DND-41 (cell line): ENCODE results near the gene TGFB1.
"Not testable (repeated sequence)": the region's sequence is repeated elsewhere in the genome, so short reads cannot be mapped to it uniquely, and the experiment has no call there.

Source experiments
- ATAC-seq: fragments of 200-7000 bp; cut with Tn5 transposase; 3 replicates; pipeline ENCODE4 v1.9.1; 2021; ENCODE audit warnings: low read depth; ENCODE audit not compliant: insufficient read depth
- DNase-seq: peaks from one replicate; pipeline ENCODE4 v3.0.0-alpha.2; 2020
- H2AFZ ChIP-seq: 2 replicates; pipeline ENCODE4 v1.6.0; 2012; ENCODE audit warnings: low read depth, low read length
- H3K27ac ChIP-seq: 2 replicates; pipeline ENCODE4 v1.5.1; 2012; ENCODE audit warnings: low read length, inconsistent platforms
- H3K27me3 ChIP-seq: fragments of 200-600 bp; sonication (generic); 2 replicates; pipeline ENCODE4 v1.6.0; 2012; ENCODE audit warnings: low read length, mild to moderate bottlenecking, inconsistent platforms; ENCODE audit not compliant: insufficient read depth, poor library complexity
- H3K36me3 ChIP-seq: 2 replicates; pipeline ENCODE4 v1.5.1; 2012; ENCODE audit warnings: low read length, inconsistent platforms; ENCODE audit not compliant: insufficient read depth
- H3K4me1 ChIP-seq: 2 replicates; pipeline ENCODE4 v1.5.1; 2012; ENCODE audit warnings: mild to moderate bottlenecking, low read length; ENCODE audit not compliant: insufficient read depth
- H3K4me2 ChIP-seq: 2 replicates; pipeline ENCODE4 v1.6.0; 2012; ENCODE audit warnings: mild to moderate bottlenecking, moderate library complexity, low read length, inconsistent platforms; ENCODE audit not compliant: insufficient read depth
- H3K4me3 ChIP-seq, 2 experiments: fragments of 200-600 bp in 1 of 2; shearing (Covaris generic) in 1 of 2; 2 replicates each; pipeline ENCODE4 v1.5.1; 2012 to 2016; ENCODE audit warnings: inconsistent platforms in 2 of 2, low read length in 2 of 2, mild to moderate bottlenecking in 2 of 2, low read depth in 1 of 2, moderate library complexity in 1 of 2
- H3K79me2 ChIP-seq: 2 replicates; pipeline ENCODE4 v1.6.0; 2012; ENCODE audit warnings: low read length, inconsistent platforms; ENCODE audit not compliant: insufficient read depth
- H3K9ac ChIP-seq: 2 replicates; pipeline ENCODE4 v1.6.0; 2012; ENCODE audit warnings: low read depth, mild to moderate bottlenecking, inconsistent platforms, low read length, moderate library complexity
- H3K9me3 ChIP-seq: 2 replicates; pipeline ENCODE4 v1.5.1; 2012; ENCODE audit warnings: low read length, moderate library complexity, mild to moderate bottlenecking, inconsistent platforms; ENCODE audit not compliant: insufficient read depth, severe bottlenecking
- H4K20me1 ChIP-seq: 2 replicates; pipeline ENCODE4 v1.6.0; 2012; ENCODE audit warnings: low read length; ENCODE audit not compliant: insufficient read depth
- CTCF ChIP-seq: IDR thresholded peaks from 2 replicates; pipeline ENCODE4 v1.5.1; 2012; ENCODE audit warnings: borderline replicate concordance, low read length, moderate library complexity, mild to moderate bottlenecking; ENCODE audit not compliant: poor library complexity, severe bottlenecking; ENCODE audit errors: extremely low read depth
- EZH2 ChIP-seq: IDR thresholded peaks from 3 replicates; pipeline ENCODE4 v1.6.1; 2012; ENCODE audit warnings: borderline replicate concordance, low read depth, mild to moderate bottlenecking, moderate library complexity, low read length, inconsistent platforms; ENCODE audit not compliant: severe bottlenecking

Gene TGFB1

GRCh38 chr19:41296433-41296871 lies 57.3 kb downstream of the TGFB1 start:
- peaks cover 100% of the 10 kb centered on the region for H3K36me3 ChIP-seq
- no peak overlapping the region for H2AFZ ChIP-seq
- no peak overlapping the region for H3K4me2 ChIP-seq
- no peak overlapping the region for H3K4me3 ChIP-seq
- no peak for TF ChIP-seq CTCF
- TF ChIP-seq EZH2: no peak
- DNase-seq (no peak), ATAC-seq (no peak)
- no peaks in the 10 kb centered on the region for H3K4me1 ChIP-seq
- H3K27me3 ChIP-seq: no peaks in the 10 kb centered on the region
- H3K9ac ChIP-seq: no peak overlapping the region
- H3K9me3 ChIP-seq: no peaks in the 10 kb centered on the region
- H3K79me2 ChIP-seq: peaks cover 35% of the 10 kb centered on the region; the same call in 1 of the 2 replicates
- H4K20me1 ChIP-seq: peaks cover 65% of the 10 kb centered on the region
- H3K27ac ChIP-seq: no peak overlapping the region

- H3K9me3 ChIP-seq: no peaks in the 10 kb centered on the region
- H3K9ac ChIP-seq: no peak overlapping the region
- H3K4me3 ChIP-seq: no peak overlapping the region
- no peaks in the 10 kb centered on the region for H3K4me1 ChIP-seq
- no peaks in the 10 kb centered on the region for H3K27me3 ChIP-seq
- peaks cover 67% of the 10 kb centered on the region for H4K20me1 ChIP-seq
- no peak overlapping the region for H3K4me2 ChIP-seq
- ATAC-seq: no peak
- TF ChIP-seq CTCF (no peak), EZH2 (no peak)
- peaks cover 100% of the 10 kb centered on the region for H3K36me3 ChIP-seq
- no peak overlapping the region for H2AFZ ChIP-seq
- no peak overlapping the region for H3K27ac ChIP-seq
- DNase-seq: no peak
- peaks cover 39% of the 10 kb centered on the region; the same call in 1 of the 2 replicates for H3K79me2 ChIP-seq
Observed at GRCh38 chr19:41295499-41295898, 58.2 kb downstream of the TGFB1 start.

- H3K4me2 ChIP-seq: no peak overlapping the region
- H3K27me3 ChIP-seq: no peaks in the 10 kb centered on the region
- DNase-seq (no peak), ATAC-seq (no peak)
- H3K36me3 ChIP-seq: peaks cover 100% of the 10 kb centered on the region
- no peaks in the 10 kb centered on the region for H3K9me3 ChIP-seq
- no peak overlapping the region for H3K4me3 ChIP-seq
- TF ChIP-seq CTCF (no peak), EZH2 (no peak)
- no peak overlapping the region for H3K27ac ChIP-seq
- no peak overlapping the region for H3K9ac ChIP-seq
- H3K79me2 ChIP-seq: peaks cover 40% of the 10 kb centered on the region
- H3K4me1 ChIP-seq: no peaks in the 10 kb centered on the region
- H4K20me1 ChIP-seq: peaks cover 66% of the 10 kb centered on the region
- H2AFZ ChIP-seq: no peak overlapping the region
Observed at GRCh38 chr19:41294393-41294792, 59.3 kb downstream of the TGFB1 start.

GRCh38 chr19:41289814-41290213 lies 63.9 kb downstream of the TGFB1 start:
- not testable (repeated sequence) for H3K4me3 ChIP-seq, H3K4me2 ChIP-seq, H3K9me3 ChIP-seq, H3K4me1 ChIP-seq, H2AFZ ChIP-seq, DNase-seq, ATAC-seq, H3K27ac ChIP-seq, H3K27me3 ChIP-seq, H3K9ac ChIP-seq
- Histone ChIP-seq H3K36me3 (peaks cover 98% of the 10 kb centered on the region), H4K20me1 (peaks cover 45% of the 10 kb centered on the region), H3K79me2 (peaks cover 49% of the 10 kb centered on the region)
